MM.1S (cell line): ENCODE data around the gene WDR73.

ENCODE experiments used
- EZH2 ChIP-seq: fragments of 300-600 bp; sonication (generic); optimal IDR thresholded peaks from 2 replicates; pipeline ENCODE3; 2017; ENCODE audit warnings: low read depth, mild to moderate bottlenecking, antibody characterized with exemption, low read length, mixed read lengths
- EZH2phosphoT487 ChIP-seq: fragments of 300-600 bp; sonication (generic); IDR thresholded peaks from 2 replicates; pipeline ENCODE4 v1.6.1; 2018; ENCODE audit warnings: antibody characterized with exemption, low read length
- TF ChIP-seq, protein P1 (sequence below): fragments of 300-600 bp; sonication (generic); IDR thresholded peaks from 2 replicates; pipeline ENCODE4 v1.5.1; 2016; ENCODE audit warnings: antibody characterized with exemption, low read length, mixed read lengths

DNA sequence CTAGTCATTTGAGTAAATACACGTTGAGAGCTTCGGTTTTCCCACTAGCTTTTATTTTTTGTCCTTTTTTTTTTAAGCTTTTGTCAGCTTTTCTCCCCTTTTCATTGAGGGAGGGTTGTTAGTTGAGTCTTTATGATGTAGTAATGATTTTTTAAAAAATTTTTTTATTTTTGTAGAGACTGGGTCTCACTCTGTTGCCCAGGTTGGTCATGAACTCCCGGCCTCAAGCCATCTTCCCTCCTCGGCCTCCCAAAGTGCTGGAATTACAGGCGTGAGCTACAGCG is 52.6 kb downstream of the WDR73 start:
- TF ChIP-seq, protein P1, sequence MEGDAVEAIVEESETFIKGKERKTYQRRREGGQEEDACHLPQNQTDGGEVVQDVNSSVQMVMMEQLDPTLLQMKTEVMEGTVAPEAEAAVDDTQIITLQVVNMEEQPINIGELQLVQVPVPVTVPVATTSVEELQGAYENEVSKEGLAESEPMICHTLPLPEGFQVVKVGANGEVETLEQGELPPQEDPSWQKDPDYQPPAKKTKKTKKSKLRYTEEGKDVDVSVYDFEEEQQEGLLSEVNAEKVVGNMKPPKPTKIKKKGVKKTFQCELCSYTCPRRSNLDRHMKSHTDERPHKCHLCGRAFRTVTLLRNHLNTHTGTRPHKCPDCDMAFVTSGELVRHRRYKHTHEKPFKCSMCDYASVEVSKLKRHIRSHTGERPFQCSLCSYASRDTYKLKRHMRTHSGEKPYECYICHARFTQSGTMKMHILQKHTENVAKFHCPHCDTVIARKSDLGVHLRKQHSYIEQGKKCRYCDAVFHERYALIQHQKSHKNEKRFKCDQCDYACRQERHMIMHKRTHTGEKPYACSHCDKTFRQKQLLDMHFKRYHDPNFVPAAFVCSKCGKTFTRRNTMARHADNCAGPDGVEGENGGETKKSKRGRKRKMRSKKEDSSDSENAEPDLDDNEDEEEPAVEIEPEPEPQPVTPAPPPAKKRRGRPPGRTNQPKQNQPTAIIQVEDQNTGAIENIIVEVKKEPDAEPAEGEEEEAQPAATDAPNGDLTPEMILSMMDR = no peak
- TF ChIP-seq EZH2phosphoT487 = no peak
- TF ChIP-seq EZH2 = no peak
